HG03439 (cell line): Measurements from ENCODE around the gene ADCY10.
"Not testable (repeated sequence)": the region's sequence is repeated elsewhere in the genome, so short reads cannot be mapped to it uniquely, and the experiment has no call there.

ENCODE experiments used
- ATAC-seq: cut with Tn5 transposase; IDR thresholded peaks from one replicate; pipeline ENCODE4 v1.9.1; 2021; ENCODE audit warnings: mild to moderate bottlenecking, moderate library complexity; ENCODE audit not compliant: unreplicated experiment

Gene ADCY10

DNA sequence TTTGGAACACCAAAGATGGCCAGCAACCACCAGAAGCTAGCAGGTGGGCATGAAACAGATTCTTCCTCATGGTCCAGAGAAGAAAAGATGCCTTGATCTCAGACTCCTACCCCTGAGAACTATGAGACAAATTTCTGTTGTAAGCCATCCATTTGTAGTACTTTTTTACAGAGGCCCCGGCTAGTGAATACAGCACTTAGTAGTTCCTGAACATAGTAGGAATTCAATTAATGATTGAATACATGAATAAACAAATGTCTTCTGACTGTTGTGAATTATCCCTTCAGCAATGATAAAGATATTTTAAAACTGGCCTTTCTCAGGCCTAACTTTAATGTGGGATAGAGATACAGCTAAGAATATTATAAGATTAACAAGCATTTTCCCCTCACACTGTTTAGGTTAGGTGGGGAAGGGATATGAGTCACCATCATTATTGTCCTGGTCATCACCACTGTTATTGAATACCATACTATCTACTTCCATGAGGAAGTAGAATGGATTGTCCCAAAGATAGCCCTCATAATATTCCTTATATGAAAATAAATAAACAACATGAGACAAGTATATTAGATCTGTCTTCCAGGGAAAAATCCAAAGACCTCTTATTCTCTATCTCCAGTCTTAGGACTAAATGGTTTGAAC lies 51.4 kb downstream of the ADCY10 start:
- no peak for ATAC-seq

DNA sequence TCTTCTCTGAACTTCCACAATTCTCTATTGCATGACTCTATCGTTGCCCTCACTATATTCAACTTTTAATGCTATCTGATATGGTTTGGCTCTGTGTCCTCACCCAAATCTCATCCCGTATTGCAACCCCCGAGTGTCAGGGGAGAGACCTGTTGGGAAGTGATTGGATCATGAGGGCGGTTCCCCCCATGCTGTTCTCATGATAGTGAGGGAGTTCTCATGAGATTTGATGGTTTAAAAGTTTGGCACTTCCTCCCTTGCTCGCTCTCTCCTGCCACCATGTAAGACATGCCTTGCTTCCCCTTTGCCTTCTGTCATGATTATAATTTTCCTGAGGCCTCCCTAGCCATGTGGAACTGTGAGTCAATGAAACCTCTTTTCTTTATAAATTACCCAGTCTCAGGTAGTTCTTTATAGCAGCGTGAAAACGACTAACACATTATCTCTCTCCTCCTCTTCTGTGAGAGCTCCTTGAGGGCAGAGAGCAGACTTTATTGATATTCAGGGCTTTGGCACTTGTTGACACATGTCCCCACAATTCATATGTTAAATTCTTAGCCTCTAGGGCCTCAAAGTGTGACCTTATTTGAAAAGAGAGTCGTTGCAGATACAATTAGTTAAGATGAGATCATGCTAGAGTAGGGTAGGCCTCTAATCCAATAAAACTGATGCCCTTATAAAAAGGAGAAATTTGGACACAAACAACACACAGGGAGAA lies 52.1 kb downstream of the ADCY10 start:
- ATAC-seq: no peak

GRCh38 chr1:167860231-167860923 lies 53.6 kb downstream of the ADCY10 start:
- ATAC-seq: no peak

- ATAC-seq: no peak
Measured at GRCh38 chr1:167856711-167857418, 57.1 kb downstream of the ADCY10 start.

DNA sequence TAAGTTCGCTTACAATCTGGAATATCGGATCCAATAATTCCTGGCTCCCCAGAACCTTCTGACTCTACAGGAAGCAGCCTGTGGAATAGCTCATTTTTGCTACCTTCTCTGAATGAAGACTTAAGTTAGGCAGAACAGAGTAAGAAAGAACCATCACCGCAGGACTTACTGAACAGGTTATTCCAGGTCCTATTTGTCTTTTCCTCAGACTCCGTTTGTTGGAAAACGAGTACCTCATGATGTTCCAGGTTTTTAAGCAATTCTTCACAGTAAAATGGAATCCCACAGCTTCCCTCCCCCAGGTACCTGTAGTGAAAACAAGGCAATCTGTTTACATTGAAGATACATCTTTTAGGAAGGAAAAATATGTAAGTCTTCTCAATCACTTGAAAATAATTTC lies 59.8 kb downstream of the ADCY10 start:
- no peak for ATAC-seq

GRCh38 chr1:167849666-167850065 lies 64.3 kb downstream of the ADCY10 start:
- ATAC-seq: no peak

DNA sequence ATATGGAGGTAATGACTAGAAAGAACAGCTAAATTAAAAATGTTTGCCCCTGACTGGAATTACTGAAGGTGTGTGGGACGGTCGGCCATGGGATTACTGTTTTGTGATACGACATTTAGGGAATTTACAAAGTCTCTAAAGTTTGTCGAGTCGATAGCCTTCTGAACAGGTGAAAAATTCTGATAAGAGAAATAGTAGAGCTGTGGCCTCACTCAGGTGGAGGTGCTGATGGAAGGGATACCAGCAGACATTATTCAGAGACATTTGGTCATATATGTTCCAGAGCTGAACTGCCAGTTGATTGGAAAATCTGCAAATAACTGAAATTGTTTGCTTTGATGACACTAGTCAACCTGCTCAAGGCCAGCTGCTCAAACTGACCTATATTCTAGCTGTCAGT lies 71.1 kb downstream of the ADCY10 start:
- no peak for ATAC-seq

DNA sequence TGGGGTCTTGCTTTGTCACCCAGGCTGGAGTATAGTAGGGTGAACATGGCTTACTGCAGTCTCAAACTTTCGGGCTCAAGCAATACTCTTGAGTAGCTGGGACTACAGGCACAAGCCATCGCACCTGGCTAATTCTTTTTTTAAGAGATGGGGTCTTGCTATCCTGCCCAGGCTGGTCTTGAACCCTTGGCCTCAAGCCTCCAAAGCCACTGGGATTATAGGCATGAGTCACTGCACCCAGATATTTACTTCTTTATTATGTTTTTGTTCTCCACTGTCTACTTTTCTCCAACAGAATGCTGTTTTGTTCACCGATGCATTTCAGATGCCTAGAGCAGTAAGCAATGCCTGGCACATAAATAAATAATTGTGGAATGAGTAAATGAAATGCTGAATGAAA lies 72.4 kb downstream of the ADCY10 start:
- no peak for ATAC-seq

DNA sequence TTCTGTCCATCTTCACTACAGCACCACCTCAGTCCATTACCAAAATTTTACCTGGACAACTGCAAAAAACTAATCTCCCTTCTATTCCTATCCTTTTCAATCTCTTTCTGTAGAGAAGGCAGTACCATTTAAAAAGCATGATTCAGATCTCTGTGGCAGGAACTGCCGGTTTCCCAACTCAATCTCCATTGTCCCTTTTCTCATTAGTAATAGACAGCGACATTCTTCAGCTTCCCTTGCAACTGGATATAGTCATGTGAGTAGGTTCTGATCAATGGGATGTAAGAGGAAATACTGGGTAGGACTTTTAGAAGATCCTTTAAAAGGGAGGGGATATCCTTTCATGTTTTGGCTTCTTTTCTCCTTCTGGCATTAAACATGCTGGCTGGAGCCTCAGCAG lies 74.9 kb downstream of the ADCY10 start:
- ATAC-seq: no peak

DNA sequence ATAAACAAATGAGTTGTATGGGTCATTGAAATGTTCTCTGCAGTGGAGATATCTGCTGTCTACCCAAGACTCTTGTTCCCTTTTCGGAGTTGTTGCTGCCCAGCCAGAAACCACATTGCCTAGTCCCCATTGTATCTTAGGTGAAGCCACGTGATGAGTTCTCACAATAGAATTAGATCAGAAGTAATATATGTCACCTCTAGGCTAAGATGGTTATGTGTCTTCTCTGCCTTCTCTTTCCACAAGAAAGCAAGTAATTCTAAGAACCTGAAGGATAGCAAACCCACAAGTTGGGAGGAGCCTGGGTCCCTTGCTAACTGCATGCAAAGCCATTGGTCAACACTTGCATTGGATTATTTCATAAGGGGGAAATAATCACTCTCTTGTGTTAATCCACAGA lies 76.6 kb downstream of the ADCY10 start:
- ATAC-seq: no peak

DNA sequence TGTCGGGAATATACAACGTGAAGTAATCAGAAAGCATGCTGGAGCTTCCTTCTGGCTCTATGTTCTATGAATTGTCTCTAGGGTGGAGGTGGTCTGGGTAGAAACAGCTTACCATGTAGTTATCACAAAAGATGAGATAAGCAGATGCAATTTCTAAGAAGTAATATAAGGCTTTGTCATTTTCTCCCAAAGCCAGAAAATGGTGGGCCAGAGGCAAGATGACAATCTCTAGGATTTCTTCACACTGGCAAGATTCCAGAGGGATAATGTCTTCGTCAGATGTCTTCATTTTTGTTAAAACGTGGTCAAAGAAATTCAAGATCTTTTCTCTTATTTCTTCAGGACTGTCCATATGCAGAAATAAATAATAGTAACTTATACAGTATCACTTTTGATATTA lies 77.7 kb downstream of the ADCY10 start:
- no peak for ATAC-seq

DNA sequence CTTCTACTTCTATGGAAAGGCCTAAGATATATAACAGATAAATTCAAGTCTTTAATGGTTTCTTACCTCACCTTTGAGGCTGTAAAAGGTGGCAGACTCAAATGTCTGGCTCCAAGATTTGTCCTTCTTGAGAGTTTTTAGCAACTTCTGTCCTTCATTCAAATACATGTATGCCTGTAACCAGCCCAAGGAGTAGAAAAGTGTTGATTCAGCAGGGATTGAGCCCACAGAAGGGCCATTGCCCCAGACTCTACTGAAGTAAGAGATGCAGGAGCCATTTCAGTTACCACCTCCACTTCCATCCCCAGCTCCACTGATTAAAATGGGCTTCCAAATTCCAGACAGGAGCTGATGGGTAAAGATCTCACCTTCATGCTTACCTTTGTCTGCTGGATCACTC lies 80.0 kb downstream of the ADCY10 start:
- ATAC-seq: no peak

DNA sequence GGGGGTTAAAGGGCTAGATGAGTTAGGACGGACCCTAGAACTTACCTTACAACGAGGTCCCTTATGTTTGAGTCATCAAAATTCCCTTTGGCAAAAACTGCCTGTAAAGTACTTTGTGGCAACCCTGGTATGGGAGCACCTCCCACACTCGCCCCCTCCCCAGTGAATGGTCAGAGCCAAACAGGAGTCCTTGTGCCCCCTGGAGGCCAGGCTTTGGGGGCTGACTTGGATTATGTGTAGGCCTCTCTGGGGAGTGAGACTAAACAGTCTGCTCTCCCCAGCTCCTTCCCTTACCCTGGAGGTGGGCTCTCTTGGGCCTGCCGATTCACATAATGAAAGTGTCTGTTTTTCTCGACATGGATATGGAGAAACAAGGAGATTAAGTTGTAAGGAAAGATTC lies 81.2 kb downstream of the ADCY10 start:
- no peak for ATAC-seq

DNA sequence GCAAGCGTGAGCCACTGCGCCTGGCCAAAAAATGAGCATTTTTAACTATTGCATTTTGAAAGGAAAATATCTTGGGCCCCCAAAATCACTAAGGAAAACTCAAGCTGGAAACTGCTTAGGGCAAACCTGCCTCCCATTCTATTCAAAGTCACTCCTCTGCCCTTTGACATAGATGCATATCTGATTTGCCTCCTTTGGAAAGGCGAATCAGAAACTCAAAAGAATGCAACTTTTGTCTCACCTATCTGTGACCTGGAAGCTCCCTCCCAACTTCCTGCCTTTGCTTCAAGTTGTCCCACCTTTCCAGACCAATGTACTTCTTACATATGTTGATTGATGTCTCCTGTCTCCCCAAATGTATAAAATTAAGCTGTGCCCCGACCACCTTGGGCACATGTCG lies 83.3 kb downstream of the ADCY10 start:
- not testable (repeated sequence) for ATAC-seq

- ATAC-seq: no peak
Measured at GRCh38 chr1:167829868-167830267, 84.1 kb downstream of the ADCY10 start.

- ATAC-seq: no peak
Measured at GRCh38 chr1:167826127-167826526, 87.8 kb downstream of the ADCY10 start.

- ATAC-seq: no peak
Measured at GRCh38 chr1:167825419-167826079, 88.4 kb downstream of the ADCY10 start.

DNA sequence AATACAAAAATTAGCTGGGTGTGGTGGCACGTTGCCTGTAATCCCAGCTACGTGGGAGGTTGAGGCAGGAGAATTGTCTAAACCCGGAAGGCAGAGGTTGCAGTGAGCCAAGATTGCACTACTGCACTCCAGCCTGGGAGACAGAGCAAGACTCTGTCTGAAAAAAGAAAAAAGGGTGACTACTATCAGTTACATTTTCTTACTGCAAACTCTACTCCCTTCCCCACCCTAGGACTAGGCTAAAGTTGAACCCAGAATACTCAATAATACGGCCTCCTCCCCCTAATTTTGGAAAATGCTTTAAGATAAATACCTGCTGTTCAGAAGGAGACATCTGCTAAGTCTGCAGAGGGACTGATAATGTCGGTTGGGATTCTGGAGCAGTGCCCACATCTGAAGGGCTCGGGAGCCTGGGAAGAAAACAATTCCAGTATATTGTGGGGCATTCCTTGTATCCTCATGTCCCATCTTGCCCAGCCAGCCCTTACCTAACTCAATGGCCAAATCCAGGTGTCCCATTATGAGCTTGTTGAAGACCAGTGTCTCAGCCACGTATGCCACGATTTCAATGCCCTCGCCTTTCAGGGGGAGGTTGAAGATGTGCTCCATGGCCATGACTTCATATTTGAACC lies 89.7 kb downstream of the ADCY10 start:
- no peak for ATAC-seq

- no peak for ATAC-seq
Measured at GRCh38 chr1:167821969-167822685, 91.8 kb downstream of the ADCY10 start.

DNA sequence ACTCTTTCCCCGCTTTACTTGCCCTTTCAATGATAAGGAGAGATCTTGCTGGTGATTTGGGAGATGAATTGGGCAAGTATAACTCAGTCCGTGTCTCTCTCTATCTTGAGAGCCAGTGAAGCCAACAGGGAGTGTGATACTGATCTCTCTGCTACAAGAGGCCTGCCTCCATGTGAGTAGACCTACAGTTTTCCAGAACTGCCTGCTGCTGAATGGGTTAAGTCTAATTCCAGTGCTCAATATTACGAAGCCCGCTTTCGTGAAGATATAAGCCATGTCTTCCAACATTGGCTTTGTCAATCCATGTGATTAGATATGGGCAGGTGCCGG lies 92.6 kb downstream of the ADCY10 start:
- ATAC-seq: no peak
